GM18867 (cell line): ENCODE data around the gene SULF2.

Source experiments
- ATAC-seq: cut with Tn5 transposase; IDR thresholded peaks from one replicate; pipeline ENCODE4 v1.9.1; 2021; ENCODE audit warnings: mild to moderate bottlenecking, moderate library complexity; ENCODE audit not compliant: unreplicated experiment

Gene SULF2

DNA sequence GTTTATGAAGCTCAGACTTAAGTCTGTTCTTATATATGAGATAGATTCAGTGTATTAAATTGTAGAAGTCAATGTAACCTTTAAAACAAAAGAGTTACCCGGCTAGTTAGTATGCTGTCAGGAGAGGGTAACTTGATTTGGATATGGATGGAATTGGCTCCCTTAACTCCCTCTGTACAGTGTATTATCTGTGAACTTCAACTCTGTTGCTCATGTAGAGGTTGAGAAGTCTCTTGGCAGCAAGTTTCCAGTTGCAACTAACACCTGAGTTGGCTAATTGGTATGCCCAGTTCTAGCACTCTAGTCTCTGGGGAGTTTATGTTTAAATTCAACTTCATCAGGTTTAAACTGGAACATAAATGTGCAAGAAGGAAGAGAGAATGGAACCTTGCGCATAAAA is 172.6 kb downstream of the SULF2 start:
- ATAC-seq = no peak

DNA sequence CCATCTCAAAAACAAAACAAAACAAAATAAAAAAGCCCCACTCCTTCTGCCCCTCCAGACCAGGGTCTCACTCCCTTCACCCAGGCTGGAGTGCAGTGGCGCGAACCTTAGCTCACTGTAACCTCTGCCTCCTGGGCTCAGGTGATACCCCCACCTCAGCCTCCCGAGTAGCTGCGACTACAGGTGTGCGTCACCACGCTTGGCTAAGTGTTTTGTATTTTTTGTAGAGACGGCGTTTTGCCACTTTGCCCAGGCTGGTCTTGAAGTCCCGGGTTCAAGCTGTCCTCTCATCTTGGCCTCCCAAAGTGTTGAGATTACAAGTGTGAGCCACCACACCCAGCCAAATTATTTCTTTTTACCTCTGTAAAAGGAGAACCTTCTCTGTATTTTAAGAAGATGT is 173.5 kb downstream of the SULF2 start:
- no peak for ATAC-seq

DNA sequence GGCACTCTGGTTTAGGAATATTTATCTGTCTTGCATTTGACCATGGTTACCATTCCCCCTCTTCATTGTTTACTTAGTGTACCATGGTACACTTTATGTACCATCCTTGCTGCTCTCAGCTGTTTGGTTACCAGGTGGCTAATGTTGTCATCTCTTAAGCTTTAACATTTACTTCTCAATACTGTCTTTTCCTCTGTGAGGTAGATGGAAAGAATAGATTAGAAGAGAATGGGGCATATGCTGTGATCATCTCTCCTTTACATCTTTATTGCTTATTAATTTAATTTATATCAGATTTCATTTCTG is 174.4 kb downstream of the SULF2 start:
- ATAC-seq = no peak

DNA sequence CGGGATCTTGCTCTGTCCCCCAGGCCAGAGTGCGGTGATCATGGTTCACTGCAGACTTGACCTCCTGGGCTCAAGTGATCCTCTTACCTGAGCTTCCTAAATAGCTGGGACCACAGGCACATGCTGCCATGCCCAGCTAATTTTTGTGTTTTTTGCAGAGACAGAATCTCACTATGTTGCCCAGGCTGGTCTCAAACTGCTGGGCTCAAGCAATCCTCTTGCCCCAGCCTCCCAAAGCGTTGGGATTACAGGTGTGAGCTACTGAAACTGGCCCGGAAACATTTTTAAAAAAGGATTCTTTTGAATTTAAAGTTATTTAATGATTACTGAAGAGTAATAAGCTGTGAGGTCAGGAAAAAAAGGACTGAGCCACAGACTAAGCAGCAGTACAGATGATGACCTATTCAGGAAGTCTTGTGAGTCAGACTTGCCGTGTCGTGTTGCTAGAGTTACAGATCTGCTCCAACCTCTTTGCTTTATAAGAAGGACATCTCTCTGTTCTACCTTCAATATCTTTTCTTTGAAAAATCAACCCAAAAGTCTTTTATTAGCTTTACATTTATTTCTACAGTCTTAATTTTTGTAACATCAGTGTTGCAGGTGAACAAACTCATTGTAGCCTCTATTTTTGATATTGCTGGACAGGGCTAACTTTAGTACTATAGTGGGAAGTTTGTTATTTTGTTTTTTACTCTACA is 174.9 kb downstream of the SULF2 start:
- no peak for ATAC-seq

DNA sequence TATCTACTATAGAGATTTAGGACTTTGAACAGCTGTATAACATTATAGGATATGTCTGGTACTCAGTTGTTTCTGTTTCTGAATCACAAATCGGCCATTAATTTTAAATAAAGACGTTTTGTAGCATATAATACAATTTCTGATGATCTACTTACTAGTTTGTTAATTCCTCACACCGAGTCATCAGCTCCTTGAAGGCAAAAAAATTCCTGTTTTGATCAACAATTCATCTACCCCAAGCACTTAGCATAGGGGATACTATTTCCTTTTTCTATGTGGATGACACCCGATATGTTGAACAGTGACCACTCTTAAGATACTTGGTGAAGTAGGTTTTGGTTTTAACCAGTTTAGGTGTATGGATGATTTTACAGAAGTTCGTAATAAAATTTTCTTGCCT is 176.3 kb downstream of the SULF2 start:
- no peak for ATAC-seq
